ENCODE data around the gene ZBTB18.
A peak's percentile ranks its signal among the peaks of the same experiment; 100 is the strongest.
"Not testable (repeated sequence)": the region's sequence is repeated elsewhere in the genome, so short reads cannot be mapped to it uniquely, and the experiment has no call there.

ZBTB18 gene

DNA sequence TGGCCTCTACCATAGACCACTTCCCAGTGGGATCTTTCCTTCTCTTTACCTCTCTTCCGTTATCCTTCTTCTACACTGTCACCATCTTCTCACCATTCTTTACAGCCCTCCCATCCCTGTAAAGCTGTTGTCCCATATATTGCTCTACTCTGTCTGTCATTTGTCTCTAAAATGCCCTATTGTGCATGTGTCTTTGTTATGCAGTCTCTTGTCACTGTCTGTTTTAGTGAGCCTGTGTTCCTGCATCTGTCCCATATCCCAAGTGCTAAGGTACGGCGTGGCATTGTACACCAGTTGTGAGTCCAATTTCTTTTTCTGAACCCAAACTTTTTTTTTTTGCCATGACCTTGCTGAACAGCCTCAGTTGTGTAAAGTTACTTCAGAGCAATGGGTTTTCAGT lies 8.8 kb upstream of the ZBTB18 start:
- DNase-seq: no peak

- no peak for DNase-seq
Observed at GRCh38 chr1:244044423-244044822, 6.7 kb upstream of the ZBTB18 start.

DNA sequence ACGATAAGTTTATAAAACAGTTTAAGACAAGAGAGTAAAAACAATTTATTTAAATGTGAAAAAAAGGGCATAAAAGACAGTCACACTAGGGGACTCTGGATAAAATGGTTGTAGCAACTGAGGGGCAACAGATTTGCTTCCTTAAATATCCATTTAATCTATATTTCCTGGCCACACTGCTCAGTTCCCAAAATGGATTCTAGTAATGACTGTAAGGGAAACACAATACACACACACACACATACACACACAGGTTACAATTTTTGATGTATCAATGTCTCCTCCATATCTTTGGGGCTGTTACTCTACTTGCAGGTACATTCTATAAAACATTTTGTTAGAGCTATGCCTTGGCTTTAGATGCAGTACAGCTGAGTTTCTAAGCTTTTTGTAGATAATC lies 4.8 kb upstream of the ZBTB18 start:
- not testable (repeated sequence) for DNase-seq

DNA sequence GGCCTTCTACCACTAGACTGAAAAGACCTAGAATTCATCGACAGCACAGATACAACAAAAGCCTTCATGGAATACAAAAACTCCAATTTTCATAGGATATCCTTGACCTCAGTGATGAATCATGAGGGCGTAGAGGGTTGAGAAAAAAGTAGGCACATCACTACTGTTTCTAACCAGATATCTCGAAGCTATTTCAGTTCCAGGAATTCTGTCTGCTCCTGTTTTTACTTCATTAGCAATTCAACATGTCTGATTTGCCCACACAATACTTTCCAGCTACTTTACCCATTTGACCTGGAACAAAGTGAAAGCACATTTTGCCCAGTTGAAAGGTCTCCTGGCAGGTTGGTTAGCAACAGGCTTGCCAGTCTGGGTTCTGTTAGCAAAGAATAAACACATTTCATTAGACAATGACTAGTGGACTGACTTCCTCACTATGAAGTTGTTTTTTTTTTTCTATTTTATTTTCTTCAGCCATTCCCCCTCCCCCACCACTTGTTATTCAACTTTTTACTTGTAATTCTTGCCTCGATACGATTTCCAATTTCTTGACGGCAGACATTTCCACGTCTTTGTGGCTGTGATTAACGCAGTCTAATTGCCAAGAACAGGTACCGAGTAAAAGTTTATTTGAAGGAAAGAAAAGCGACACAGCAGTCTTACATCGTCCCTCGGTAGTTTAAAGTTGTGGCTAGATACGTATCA lies 4.0 kb upstream of the ZBTB18 start:
- no peak for DNase-seq

GRCh38 chr1:244047621-244048255 lies 3.3 kb upstream of the ZBTB18 start:
- DNase-seq: peak; percentile 37

DNA sequence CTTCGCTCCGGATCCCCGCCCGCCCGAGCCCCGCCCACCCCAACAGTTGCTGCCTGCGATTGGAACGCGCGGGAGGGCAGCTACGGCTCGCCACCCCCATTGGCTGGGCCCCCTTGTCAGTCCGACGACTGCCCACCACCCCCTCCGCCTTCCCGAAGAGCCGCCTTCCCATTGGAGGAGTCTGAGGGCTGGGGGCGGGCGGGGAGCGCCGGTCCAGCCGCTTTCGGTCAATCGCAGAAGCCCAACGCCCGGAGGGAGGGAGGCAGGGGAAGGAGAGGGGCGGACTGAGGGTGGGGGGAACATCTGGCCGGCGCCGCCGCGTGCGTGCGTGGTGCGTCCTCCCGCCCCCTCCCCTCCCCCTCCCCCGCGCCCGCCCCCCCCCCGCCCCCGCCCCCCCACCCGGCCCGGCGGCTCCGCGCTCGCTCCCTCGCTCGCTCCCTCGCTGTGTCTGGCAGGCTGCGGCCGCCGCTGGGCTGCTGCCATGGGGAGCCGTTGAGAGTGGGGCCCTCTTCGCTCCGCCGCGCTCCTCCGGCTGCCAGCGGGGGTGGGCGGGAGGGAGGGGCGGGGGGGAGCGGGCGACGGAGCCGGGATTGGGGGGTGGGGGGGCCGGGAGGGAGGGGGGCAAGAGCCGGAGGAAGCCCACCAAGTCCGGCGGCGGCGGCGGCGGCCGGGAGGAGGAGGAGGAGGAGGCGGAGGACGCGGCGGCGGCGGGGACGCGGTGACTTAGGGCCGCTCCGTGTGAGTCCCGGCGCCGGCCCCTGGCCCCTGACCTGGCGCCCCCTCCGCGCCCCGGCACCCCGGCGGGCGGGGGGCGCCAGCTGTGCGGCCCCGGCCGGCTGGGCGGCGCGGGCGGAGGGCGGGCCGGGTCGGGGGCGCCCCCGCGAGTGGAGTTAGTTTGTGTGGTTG lies 2.6 kb upstream of the ZBTB18 start:
- DNase-seq: peak; percentile 93

DNA sequence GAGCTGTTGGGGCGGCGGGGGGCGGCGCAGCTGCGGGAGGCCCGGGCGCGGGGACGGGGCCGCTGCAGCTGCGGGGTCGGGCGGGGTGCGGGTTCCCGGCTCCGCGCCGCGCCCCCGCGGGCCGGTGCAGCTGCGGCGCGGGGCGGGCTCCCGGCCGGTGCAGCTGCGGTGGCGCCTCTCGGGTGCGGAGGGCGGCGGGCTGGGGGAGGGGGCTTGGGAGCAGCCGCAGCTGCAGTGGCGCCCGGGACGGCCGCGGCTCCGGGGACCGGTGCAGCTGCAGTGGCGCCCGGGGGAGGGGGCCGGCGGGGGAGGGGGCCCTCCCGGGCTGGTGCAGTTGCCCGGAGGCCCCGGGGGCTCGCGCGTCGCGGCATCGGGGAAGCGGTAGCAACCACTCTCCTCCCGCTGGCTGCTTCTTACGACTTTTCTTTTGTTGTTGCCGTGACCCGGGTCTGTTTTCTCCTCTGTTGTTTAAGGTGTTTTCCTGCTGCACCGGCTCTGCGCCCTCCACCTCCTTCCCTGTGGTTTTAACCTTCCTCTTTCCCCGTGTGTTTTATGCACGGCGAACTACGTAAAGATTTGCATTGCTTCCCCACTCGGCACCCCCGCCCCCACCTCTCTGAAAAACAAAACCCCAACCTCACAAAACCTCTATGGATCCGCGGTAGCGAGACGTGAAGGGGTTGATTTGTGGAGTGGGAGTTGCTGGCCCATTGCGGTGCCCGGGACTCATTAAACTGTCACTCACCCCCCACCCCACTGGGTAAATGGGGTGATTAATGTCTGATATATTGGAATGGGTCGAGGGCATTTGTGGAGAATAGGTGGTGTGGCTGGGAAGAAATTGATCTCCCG lies 1.7 kb upstream of the ZBTB18 start:
- DNase-seq: no peak

DNA sequence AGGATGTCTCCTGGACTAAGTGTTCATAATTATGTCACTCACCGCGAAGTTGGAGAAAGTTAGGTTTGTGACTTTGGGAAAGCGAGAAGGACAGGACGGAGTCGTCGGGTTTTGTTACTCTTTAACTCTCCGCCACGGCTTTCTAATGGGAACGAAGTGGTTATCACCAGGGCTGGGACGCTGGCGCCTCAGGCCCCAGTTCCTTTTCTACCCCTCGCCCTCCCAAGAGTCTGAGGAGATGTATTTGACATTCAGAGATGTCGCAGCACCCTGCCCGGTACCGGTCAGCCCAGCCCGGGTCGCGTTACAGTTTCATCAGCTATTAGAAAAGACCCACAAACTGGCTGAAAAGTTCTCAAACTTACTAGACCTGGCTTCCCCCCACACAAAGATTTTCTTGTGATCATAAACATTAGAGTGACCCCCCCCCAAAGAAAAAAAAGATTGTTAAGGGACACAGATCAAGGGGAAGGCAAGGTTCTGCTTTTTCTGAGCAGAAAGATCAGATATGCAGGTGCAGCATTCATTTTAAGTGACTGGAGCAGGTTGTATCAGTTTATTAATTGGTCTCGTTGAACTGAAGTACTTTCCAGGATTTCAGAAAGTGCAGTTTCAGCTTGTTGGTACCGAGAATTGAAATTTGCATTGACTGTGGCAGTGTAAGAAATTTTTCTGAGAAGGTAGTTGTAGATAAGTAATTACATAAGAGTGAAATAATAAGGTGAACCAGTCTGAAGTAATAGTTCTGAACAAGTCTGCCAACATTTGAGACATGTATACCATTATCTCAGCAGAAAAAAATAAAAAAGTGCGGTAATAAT lies 859 bp upstream of the ZBTB18 start:
- DNase-seq: no peak

DNA sequence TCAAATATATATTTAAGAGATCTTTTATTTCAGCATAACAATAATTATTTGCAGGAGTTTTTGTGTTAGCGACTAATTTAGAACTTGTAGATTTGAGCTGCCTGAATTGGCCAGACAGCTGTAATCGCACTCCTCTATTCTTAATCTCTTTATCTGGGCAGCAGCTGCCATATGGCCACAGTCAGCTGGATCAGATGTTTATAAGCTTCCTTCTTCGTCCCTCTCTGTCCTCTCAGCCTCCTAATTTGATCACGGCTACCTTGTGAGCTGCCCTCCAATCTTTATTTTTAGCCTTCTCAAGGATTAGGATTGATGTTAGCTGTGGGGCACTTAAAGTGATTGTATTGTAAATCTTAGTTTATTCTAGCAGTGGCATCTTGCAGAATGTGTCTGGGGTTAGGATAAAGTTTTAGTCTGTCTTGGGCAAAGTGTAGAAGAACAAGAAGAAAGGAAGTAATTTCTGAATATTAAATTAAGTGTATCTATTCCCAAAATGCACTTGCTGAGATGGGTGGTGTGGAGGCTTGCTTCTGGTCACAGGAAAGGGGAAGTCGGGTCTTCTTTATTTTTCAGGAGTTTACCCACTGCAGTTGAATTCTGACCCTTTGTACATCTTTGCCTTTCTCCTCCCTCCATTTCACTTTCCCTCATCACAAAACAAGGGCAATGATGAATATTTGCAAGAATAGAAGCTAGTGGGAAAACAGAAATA lies 1.1 kb downstream of the ZBTB18 start:
- peak; percentile 26 for DNase-seq

DNA sequence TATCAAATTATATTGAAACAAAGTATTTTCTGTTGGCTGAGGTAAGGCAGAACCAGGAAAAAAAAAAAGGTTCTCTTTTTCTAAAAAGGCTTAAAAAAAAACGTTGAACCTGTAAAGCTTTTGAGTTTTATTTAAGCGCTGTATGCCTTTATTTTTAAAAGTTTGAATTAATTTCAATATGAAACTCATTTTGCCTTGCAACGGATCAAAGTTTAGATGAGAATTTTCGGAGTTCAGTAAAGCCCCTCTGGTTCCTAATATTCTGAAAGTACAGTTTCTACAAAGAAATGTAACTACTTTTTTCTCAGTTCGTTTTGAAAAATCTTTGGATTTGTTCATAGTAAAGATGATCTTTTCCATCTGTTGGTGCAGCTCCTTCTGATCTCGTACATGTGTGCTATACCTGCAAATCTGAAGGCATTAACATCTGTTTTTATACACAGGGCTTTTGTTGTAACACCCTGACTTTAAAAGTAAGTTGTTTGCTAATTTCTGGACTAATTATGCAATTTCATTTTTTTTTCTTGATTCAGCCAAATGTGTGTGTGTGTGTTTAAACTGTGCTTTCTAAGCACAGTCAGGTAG lies 1.7 kb downstream of the ZBTB18 start:
- no peak for DNase-seq

- no peak for DNase-seq
Observed at GRCh38 chr1:244053831-244054230, 2.7 kb downstream of the ZBTB18 start.

- no peak for DNase-seq
Observed at GRCh38 chr1:244054247-244054923, 3.3 kb downstream of the ZBTB18 start.

GRCh38 chr1:244054924-244055263 lies 3.8 kb downstream of the ZBTB18 start:
- DNase-seq: no peak

DNA sequence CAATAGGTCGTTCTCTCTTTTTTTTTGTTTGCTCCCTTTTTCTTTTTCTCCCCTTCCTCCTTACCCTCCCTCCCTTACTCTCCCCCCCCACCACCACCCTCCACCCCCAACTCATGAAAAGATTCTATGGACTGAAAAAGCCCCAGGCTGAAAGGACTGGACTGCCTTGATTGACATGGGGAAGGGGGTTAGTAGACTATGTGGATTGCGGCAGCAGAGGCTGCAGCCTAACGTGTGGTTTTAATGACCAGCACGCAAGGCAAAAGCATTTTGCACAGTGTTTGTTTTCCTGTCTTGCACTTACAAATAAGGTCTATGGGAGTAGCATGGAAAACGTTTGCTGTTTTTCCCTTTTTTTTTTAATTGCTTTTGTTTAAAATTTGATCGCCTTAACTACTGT lies 5.5 kb downstream of the ZBTB18 start:
- no peak for DNase-seq

- DNase-seq: no peak
Observed at GRCh38 chr1:244057474-244058385, 6.6 kb downstream of the ZBTB18 start.

- no peak for DNase-seq
Observed at GRCh38 chr1:244060117-244060516, 9.0 kb downstream of the ZBTB18 start.

DNA sequence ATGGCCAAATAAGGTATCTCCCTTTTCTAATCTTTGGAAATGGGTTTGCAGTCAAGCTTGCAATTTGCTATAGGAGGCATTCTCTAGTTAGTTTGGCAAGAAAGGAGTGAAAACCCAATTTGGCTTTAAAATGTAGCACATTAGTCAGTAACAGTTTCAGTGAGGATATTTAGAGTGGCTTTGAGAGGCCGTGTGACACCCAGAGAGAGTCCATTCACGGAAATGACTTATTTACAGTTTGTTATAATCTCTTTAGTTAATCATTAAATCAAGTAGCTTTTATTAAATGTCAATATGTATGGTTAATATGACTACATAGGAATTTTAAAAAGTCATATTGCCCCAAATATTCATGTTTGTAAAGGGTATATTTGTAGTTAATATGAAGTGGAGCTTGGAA lies 9.6 kb downstream of the ZBTB18 start:
- no peak for DNase-seq

- DNase-seq: no peak
Observed at GRCh38 chr1:244062156-244062725, 11.2 kb downstream of the ZBTB18 start.

DNA sequence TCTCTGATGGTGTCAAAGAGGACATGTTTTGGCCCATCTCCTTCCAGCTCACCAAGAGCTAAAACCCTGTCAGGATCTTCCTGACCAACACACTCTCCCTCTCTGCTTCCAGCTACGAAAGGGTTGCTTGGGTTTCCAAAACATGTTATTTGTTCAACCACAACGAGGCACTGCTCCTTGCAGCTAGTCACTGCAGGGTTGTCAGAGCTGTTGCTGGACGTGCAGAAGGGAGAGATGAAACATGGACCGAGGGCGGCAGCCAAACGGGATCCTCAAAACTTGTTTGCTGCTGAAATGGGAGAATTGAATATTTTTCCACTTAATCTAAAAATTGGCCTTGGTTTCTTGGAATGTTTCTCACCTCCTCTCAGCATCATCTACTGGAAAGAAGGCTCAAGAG lies 12.4 kb downstream of the ZBTB18 start:
- DNase-seq: no peak
